Esophagus muscularis mucosa (tissue), 3 donors: ENCODE measurements around the gene ERMAP.

Source experiments
- CTCF ChIP-seq, 3 experiments: fragments of 200-600 bp in 2 of 3; fragments of 450-650 bp in 1 of 3; sonication (generic) in 2 of 3; IDR thresholded peaks; one replicate each; pipeline ENCODE4 v1.5.1; 2017 to 2019; ENCODE audit warnings: antibody characterized with exemption in 3 of 3, mild to moderate bottlenecking in 2 of 3, moderate library complexity in 1 of 3
- EP300 ChIP-seq: sonication (generic); formaldehyde crosslinking; IDR thresholded peaks from one replicate; pipeline ENCODE4 v1.6.1; 2017; ENCODE audit warnings: antibody characterized with exemption

- TF ChIP-seq CTCF (IDR thresholded peaks at IDR 0.05) (no peak), EP300 (no peak)
Measured at GRCh38 chr1:42821690-42822089, 4.8 kb downstream of the ERMAP start.
